ENCODE results near the gene OLR1.

OLR1 gene

DNA sequence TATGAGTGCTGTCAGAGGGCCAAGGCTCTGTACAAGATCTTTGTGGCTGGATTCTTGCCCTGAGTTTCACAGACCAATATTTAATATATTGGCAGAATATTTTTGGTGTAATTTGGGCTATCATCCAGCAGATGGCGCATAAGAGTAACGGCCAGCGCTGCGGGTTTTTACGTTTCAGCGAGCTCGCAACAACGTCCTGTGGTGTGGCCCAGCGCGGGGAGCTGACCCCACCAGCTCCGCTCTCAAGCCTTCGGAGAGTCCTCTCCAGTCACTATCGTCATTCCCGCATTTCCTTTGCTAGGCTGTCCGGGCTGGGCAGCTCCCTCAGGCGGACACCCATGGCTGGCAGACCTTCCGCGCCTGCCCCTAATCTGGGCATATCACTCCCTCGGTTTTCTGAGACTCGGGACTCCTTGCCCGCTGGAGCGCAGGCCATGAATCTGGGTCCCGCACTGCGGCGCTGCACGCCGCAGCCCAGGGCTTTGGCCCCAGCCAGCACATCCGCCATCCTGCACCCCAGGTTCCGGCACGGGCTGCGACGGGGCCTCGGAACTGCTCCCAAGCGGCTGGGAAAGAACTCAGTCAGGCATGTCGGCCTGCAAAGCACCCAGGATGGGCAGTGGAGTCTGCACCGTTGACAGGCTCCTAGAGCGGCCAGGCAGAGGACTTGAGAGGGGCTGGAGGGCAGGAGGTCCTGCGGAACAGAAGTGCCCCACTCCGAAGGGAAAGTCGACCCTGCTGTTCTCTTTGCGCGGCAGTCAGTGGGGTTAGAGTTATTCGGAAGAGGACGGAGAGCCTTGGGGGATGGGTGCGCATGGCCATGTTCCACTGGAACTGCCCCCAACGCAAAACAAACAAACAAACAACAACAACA lies 18.4 kb downstream of the OLR1 start:
- peak; percentile 24 for DNase-seq (ENCODE audit: low read depth in 2 of 2)

DNA sequence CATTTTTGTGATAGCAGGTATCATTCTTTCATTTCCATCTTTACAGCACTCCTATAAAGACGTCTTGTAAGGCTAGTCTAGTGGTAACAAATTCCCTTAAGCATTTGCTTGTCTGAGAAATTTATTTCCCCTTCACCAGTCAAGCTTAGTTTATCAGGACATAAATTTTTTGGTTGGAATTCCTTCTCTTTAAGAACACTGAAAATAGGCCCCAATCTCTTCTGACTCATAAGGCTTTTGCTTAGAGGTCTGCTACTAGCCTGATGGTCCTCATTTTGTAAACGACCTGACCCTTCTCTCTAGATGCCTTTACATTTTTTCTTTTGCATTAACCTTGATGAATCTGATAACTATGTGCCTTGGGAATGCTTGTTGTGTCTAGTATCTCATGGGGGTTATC lies 20.3 kb downstream of the OLR1 start:
- DNase-seq (ENCODE audit: low read depth in 2 of 2): no peak

DNA sequence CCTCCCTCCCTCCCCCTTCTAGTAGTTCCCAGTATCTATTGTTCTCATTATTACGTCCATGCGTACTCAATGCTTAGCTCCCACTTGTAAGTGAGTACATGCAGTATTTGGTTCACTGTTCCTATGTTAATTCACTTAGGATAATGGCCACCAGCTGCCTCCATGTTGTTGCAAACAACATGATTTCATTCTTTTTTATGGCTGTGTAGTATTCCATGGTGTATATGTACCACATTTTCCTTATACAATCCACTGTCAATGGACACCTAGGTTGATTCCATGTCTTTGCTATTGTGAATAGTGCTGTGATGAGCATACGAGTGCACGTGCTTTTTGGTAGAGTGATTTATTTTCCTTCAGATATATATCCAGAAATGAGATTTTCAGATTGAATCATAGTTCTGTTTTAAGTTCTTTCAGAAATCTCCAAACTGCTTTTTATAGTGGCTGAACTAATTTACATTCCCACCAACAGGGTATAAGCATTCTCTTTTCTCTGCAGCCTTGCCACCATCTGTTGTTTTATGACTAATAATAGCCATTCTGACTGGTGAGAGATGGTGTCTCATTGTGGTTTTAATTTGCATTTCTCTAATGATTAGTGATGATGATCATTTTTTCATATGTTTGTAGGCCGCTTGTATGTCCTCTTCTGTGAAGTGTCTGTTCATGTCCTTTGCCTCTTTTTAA lies 24.1 kb downstream of the OLR1 start:
- no peak for DNase-seq (ENCODE audit: low read depth in 2 of 2)

DNA sequence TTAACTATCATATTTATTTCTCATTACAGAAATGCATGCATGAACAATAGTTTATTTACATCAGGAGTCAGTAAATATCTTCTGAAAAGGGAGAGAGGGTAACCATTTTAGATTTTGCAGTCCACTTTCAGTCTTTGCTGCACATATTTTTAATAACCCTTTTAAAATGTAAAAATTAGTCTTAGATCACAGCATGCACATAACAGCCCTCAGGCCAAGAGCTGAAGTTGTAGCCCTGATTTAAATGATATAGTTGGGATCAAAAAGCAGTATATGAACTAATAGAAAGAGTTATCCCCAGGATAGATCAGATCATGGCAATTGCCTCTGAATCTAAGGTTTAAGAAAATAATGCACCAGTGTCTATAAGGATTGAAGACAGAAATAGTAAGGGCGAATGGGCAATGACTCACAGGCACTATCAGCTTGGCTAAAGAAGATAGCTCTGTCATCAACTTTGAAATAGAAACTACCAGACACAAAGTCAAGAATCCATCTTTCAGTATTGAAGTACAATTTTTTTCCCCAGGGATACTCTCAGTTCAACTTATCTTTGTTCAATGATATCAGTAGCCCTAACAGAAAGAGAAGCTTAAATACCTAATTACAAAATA lies 28.8 kb downstream of the OLR1 start:
- DNase-seq (ENCODE audit: low read depth in 2 of 2): no peak

DNA sequence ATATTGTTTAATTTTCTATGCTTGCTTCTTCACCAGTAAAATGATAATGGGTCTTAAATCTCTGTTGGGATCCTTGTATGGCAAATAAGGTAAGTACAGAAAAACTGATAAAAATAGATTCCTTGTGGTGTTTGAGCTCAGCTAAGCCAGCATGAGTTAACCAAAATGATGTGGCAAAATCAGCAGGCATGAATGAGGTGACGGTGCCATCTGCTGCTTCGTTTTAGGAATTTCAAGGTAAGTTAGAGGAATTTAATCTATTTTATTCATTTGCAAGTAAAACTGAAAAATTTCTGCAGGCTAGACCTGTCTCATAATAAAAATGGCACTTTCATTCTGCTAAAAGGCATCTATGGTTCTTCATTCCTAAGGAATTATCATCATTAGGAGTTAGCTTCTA lies 31.9 kb downstream of the OLR1 start:
- peak in 1 of 2 donors; percentile 19 for DNase-seq (ENCODE audit: low read depth in 2 of 2)

DNA sequence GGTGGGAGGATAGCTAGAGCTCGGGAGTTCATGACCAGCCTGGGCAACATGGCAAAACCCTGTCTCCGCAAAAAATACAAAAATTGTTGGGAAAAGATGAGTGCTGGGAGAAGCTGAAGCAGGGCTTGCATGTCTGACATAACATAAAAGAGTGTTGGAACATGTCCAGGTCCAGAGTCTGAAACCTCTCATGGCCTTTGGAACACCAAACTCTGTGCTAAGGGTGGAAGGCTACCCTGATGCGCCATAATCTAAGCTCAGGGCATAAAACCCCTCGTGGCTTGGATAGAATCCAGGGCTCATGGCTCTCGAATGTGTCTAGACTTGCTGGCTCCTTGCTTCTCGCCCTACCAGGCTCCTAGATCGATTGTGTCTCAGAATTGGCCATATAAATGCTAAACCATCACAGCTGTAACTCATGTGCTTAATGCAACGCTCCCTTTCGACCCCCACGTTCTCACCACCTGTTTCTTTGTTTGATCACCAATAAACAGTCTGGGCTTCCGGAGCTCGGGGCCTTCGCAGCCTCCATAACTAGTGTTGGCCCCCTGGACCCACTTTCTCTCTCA lies 35.2 kb downstream of the OLR1 start:
- DNase-seq (ENCODE audit: low read depth in 2 of 2): no peak

DNA sequence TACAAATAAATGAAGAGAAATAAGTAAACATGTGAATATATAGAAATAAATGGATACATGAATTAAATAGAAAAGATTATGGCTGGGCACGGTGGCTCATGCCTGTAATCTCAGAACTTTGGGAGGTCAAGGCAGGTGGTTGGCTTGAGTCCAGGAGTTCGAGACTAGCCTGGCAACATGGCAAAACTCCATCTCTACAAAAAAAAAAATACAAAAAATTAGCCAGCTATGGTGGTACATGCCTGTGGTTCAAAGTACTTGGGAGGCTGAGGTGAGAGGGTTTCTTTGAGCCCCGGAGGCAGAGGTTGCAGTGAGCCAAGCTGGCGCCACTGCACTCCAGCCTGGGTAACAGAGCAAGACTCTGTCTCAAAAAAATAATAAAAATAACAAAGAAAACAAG lies 36.8 kb downstream of the OLR1 start:
- no peak for DNase-seq (ENCODE audit: low read depth in 2 of 2)

DNA sequence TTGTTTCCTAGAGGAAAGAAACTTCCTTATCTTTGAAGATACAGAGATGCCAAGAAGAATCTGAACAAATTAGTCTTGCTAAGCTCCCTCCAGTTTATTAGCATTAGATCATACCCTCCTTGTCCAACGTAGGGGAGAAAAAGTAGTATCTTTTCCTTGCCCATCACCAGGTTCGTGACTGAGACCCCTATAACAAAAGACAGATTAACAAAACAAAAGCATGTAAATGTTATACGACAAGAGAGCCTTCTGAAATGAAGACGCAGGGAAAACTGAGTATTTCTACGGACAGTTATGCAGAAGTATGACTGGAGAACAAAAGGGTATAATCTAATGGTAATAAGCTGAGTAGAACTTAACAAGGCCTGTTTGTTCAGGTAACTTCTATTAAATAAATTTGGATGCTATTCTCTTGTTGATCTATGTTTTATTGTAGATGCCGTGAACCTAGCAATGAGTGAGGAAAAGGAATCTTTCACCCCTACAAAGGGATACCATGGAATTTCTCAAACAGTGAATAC lies 39.0 kb downstream of the OLR1 start:
- no peak for DNase-seq (ENCODE audit: low read depth in 2 of 2)

DNA sequence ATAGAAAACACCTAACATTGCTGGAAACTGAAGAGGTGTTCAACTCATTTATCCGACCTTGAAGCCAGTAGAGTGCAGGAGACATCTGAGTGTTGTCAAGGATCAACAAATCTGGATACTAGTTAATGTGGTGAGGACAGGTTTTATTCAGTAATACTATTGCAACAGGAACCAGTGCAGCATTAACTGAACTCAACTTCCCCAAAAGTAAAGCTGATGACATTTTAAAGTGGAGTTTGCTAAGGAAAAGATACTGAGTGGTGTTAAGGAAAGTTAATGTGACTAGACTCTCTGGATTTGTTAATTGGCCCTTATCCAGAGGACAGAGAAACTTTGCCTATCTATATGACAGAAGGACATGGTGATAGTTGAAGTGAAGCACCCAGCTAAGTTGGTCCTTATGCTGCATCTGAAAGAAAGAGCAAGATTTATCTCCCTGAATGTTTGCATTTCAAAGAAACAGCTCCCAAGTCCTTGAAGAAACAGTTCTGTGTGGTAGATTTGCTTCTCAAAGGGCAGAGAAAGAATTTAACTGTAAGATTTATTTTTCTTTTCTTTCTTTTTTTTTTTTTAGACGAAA lies 40.7 kb downstream of the OLR1 start:
- no peak for DNase-seq (ENCODE audit: low read depth in 2 of 2)

DNA sequence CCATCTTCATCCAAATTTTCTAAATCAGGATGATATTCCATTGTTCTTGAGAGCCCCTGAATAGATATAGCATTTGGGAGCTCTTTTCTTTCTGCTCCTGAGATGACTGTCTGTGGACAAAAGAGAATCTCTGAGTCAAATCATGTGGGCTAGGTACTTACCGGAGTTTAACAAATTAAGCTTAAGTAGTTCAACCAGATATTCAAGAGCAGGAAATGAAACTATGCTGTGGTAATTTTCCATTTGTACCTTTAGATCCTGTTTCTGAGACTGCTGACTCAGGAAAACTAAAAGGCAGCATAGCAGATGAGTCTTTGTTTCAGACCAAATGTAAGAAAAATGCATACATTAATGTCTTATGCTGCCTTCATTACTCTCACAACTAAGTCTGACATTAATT lies 41.9 kb downstream of the OLR1 start, which contains the start of gene CLEC7A:
Gene CLEC7A (minus strand): TSS at position 158 of the 400 bp plus-strand sequence. CDS start 117 bp downstream, at position 41.
- DNase-seq (ENCODE audit: low read depth in 2 of 2): no peak

DNA sequence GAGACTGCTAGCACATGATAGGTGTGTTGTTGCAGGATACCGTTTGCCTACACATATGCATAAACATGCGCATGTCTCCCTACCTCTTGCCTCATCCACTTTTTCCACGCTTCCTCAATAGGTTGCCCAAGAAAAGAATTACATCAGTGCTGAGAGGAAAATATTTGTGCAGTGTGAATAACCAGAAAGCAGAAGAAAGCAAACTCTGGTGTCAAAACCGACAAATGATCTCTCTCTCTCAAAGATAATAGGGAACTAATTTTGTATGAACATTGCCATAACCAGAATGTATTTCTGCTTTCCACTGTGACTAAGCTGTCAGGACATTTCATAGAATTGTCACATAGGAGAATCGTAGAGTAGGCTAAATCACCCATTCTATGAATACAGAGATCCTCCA lies 43.2 kb downstream of the OLR1 start:
- no peak for DNase-seq (ENCODE audit: low read depth in 2 of 2)

DNA sequence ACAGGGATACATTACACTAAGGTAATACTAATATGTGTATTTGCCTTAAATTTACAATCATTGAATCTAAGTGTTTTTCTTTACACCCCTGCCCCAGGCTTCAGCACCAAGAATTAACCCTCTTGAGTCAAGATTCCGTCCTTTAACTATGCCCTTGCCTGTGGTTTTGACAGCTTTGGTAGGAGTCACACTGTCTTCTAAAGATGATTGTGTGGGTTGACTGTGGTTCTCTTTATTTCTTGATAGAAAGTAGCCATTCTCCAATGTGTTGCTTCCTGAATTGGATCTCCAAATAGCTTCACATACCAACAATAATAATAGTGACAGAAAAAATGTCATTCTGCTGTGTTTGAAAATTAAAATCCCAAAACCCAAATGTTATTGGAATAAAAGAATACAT lies 45.5 kb downstream of the OLR1 start:
- no peak for DNase-seq (ENCODE audit: low read depth in 2 of 2)

DNA sequence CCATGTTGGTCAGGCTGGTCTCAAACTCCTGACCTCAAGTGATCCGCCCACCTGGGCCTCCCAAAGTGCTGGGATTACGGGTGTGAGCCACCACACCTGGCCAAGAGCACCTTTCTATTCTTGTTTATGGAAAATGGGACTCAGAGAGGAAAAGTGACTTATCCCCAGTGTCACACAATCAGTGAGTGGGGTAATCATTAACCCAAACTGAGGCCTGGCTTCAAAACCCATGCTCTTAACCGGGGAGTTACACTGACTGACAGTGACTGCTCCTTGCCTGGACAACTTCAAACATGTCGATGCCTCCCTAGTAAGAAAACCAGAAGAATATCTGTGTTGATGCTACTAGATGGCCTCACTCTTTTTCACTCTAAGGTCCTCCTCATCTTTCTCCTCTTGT lies 49.2 kb downstream of the OLR1 start:
- DNase-seq (ENCODE audit: low read depth in 2 of 2): no peak

DNA sequence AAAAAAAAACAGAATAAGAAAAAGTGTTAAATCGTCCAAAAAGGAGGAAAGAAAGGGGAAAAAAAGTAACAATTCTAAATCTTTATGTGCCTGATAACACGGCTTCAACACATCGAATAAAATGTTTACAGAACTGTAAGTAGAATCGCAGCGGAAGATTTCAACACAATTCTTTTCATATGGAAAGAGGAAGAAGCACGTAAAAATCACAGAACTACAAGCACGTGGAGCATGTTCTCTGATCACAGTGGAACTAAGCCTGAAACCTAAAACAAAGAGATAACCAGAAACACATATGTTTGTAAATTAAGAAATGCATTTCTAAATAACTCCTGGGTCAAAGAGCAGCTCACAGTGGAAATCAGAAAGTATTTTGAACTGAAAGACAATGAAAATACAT lies 50.7 kb downstream of the OLR1 start:
- no peak for DNase-seq (ENCODE audit: low read depth in 2 of 2)

DNA sequence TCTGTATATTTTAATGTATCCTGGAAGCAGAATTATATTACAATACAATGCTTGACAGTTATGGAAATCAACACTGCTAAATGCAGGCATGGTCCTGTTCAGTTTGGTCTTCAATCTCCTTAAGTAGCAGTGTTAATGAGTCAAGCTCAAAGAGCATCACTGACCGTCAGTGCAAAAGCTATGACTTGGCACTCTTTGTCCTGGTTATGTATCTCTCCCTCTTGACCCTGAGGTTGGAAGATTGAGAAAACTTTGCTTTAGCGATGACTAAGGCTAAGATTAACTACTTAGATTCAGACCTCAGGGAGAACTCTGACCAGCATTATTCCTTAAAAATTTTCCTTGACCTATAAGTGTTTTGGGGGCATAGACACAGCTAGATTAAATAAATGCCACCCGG lies 52.9 kb downstream of the OLR1 start:
- no peak for DNase-seq (ENCODE audit: low read depth in 2 of 2)

DNA sequence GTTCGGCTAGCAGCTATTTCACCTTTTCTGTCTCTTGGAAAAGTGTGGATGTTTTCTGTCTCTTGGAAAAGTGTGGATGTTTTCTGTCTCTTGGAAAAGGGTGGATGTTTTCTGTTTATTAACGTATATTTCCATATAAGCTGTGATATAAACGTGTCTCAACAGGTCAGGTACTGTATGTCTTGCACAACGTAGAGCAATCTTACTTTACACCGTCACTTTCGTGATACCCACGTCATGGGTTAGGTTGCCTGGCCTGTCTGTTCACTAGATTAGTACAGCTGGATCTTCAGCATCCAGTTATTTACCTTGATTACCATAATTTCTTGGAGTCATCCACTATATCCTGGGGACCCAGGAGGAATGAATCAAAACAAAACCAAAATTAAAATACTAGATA lies 56.0 kb downstream of the OLR1 start:
- no peak for DNase-seq (ENCODE audit: low read depth in 2 of 2)

DNA sequence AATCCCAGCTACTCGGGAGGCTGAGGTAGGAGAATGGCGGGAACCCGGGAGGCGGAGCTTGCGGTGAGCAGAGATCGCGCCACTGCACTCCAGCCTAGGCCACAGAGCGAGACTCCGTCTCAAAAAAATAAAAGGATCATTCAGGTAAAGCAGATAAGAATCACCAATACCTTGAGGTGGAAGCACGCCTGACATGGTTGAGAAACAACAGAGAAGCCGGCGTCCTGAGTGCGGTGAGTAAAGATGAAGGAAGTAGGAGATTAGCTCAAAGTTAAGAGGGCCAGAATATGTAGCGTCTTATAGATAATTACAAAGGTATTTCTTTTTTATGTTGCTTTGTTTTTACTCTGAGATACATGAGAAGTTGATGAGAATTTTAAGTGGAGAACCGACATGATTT lies 56.6 kb downstream of the OLR1 start:
- no peak for DNase-seq (ENCODE audit: low read depth in 2 of 2)

DNA sequence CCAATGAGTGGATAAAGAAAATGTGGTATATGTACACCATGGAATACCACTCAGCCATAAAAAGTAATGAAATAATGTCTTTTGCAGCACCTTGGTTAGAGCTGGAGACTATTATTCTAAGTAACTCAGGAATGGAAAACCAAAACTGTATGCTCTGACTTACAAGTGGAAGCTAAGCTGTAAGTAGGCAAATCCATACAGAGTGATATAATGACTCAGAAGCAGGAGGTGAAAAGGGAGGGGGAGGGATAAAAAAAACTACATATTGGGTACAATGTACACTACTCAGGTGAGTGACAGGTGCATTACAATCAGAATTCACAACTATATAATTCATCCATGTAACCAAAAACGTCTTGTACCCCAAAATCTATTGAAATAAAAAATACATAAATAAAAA lies 58.0 kb downstream of the OLR1 start:
- DNase-seq (ENCODE audit: low read depth in 2 of 2): no peak

DNA sequence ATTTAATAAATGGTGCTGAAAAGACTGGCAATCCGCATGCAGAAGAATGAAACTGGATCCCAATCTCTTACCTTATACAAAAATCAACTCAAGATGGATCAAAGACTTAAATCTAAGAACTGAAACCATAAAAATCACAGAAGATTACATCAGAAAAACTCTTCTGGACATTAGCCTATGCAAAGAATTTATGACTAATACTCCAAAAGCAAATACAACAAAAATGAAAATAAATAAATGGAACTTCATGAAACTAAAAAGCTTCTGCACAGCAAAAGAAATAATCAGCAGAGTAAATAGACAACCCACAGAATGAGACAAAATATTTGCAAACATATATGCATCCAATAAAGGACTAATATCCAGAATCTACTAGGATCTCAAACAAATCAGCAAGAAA lies 58.9 kb downstream of the OLR1 start:
- no peak for DNase-seq (ENCODE audit: low read depth in 2 of 2)

DNA sequence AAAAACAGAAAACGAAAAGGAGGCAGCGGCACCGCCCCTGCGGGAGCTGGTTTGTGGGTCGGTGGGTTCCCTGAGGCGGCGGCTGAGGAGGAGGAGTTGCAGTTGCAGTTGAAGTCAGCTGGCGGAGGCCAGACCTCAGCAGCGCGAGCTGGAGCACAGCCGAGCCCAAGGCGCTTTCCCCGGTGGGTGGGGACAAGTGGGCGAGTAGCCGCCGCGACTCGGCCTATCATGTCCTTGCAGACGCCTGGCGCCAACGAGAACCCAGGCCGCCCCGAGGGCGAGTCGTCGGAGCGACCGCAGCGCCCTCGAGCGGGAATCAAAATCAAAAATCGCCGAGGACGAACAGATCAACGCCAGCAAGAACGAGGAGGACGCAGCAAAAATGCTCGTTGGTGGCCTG lies 60.5 kb downstream of the OLR1 start:
- no peak for DNase-seq (ENCODE audit: low read depth in 2 of 2)

DNA sequence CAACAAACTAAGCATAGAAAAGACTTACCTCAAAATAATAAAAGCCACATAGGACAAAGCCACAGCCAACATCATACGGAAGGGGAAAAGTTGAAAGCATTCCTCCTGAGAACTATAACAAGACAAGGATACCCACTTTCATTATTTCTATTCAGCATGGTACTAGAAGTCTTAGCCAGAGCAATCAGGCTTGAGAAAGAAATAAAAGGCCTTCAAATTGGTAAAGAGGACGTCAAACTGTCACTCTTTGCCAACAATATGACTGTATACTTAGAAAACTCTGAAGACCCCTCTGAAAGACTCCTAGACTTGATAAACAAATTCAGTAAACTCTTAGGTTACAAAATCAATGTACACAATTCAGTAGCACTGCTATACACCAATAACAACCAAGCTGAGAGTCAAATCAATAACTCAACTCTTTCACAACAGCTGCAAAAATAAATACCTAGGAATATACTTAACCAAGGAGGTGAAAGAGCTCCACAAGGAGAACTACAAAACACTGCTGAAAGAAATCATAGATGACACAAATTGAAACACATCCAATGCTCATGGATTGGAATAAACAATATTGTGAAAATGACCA lies 61.6 kb downstream of the OLR1 start:
- DNase-seq (ENCODE audit: low read depth in 2 of 2): no peak
